ENCODE results near the gene SUGP1. TPM values are rescaled to one million over a fixed set of nuclear protein-coding genes. Genes with fewer than 3 reads are reported as not detected.
"Not testable (repeated sequence)": the region's sequence is repeated elsewhere in the genome, so short reads cannot be mapped to it uniquely, and the experiment has no call there.

The SUGP1 gene
- total RNA-seq, 2 experiments from 2014 or later = 63.1 to 67.1 TPM

DNA sequence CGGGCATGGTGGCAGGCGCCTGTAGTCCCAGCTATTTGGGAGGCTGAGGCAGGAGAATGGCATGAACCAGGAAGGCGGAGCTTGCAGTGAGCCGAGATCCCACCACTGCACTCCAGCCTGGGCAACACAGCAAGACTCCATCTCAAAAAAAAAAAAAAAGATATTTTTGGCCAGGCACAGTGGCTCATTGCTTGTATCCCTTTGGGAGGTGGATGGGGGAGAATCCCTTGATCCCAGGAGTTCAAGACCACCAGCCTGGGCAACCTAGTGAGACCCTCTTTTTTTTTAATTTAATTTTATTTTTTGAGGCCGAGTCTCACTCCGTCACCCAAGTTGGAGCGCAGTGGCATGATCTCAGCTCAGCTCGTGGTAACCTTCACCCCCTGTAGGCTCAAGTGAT lies 30.4 kb upstream of the SUGP1 start:
- peaks cover 36% of the 10 kb centered on the region for H3K36me3 Mint-ChIP-seq (ENCODE audit: low read depth)
- H3K4me1 Mint-ChIP-seq, DNase-seq, H3K4me3 Mint-ChIP-seq, H3K27ac Mint-ChIP-seq, H3K9me3 Mint-ChIP-seq, POLR2A ChIA-PET, H3K27me3 Mint-ChIP-seq: not testable (repeated sequence)
- CTCF ChIA-PET = interaction anchor here (0.7 kb wide), 1 partner anchor 14 kb away, joined by 3 read pairs; no protein-coding TSS in a partner anchor

DNA sequence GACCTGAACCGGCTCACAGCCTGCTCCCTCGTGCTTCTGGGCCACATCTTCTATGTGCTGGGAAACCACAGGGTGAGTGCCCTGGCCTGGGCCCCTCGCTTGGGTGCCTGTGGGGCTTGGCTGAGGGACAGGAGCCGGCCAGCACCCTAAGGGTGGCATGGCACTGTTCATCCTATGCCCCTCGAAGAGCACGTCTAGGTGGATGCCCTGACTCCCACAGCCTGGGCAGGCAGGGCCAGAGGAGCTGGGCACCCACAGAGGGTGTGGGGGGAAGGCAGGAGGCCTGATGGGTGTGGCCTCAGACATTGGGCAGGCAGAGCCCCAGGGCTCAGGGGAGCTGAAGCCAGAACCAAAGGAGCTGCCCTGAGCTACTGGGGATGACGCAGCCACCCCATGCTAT lies 29.1 kb upstream of the SUGP1 start:
- no peak for DNase-seq
- H3K36me3 Mint-ChIP-seq (ENCODE audit: low read depth) = peaks cover 42% of the 10 kb centered on the region
- H3K4me3 Mint-ChIP-seq = no peak overlapping the region
- H3K27ac Mint-ChIP-seq = no peak overlapping the region
- ChIA-PET CTCF (no interaction called here), POLR2A (no interaction called here)
- no peaks in the 10 kb centered on the region for H3K9me3 Mint-ChIP-seq
- H3K27me3 Mint-ChIP-seq = no peaks in the 10 kb centered on the region
- no peaks in the 10 kb centered on the region for H3K4me1 Mint-ChIP-seq

DNA sequence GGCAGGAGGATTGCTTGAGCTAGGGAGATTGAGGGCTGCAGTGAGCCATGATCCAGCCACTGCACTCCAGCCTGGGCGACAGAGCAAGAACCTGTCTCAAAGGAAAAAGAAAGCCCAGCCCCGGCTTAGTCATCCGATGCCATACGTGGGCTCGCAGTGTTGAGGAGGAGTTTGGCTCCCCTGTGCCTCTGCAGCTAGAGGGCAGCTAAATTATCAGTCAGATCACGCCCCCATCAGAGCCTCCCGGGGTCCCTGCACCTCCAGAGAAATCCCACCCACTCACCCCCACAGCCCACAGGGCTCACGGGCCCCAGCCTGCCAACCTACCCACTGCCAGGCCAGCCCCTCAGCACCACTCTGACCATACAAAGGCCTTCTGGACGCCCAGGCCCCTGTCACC lies 28.0 kb upstream of the SUGP1 start:
- CTCF ChIA-PET = no interaction called here
- Mint-ChIP-seq H3K9me3 (no peaks in the 10 kb centered on the region), H3K36me3 (ENCODE audit: low read depth) (peaks cover 41% of the 10 kb centered on the region), H3K27me3 (no peaks in the 10 kb centered on the region), H3K27ac (no peak overlapping the region), H3K4me1 (no peaks in the 10 kb centered on the region), H3K4me3 (no peak overlapping the region)
- POLR2A ChIA-PET = no interaction called here
- DNase-seq = no peak

- DNase-seq = no peak
- Mint-ChIP-seq H3K4me1 (no peaks in the 10 kb centered on the region), H3K4me3 (no peak overlapping the region), H3K27me3 (no peaks in the 10 kb centered on the region), H3K27ac (no peak overlapping the region), H3K9me3 (no peaks in the 10 kb centered on the region), H3K36me3 (ENCODE audit: low read depth) (peaks cover 43% of the 10 kb centered on the region)
- ChIA-PET POLR2A (no interaction called here), CTCF (interaction anchor here (1.2 kb wide), 1 partner anchor 18 kb away, joined by 5 read pairs; no protein-coding TSS in a partner anchor)
Observed at GRCh38 chr19:19347401-19348110, 27.2 kb upstream of the SUGP1 start.

- peaks cover 43% of the 10 kb centered on the region for H3K36me3 Mint-ChIP-seq (ENCODE audit: low read depth)
- no peak overlapping the region for H3K4me3 Mint-ChIP-seq
- CTCF ChIA-PET = interaction anchor here (1.2 kb wide), 1 partner anchor 19 kb away, joined by 5 read pairs; no protein-coding TSS in a partner anchor
- no peak for DNase-seq
- POLR2A ChIA-PET = no interaction called here
- H3K4me1 Mint-ChIP-seq = no peaks in the 10 kb centered on the region
- H3K9me3 Mint-ChIP-seq = no peaks in the 10 kb centered on the region
- no peaks in the 10 kb centered on the region for H3K27me3 Mint-ChIP-seq
- no peak overlapping the region for H3K27ac Mint-ChIP-seq
Observed at GRCh38 chr19:19345970-19346369, 25.7 kb upstream of the SUGP1 start.

DNA sequence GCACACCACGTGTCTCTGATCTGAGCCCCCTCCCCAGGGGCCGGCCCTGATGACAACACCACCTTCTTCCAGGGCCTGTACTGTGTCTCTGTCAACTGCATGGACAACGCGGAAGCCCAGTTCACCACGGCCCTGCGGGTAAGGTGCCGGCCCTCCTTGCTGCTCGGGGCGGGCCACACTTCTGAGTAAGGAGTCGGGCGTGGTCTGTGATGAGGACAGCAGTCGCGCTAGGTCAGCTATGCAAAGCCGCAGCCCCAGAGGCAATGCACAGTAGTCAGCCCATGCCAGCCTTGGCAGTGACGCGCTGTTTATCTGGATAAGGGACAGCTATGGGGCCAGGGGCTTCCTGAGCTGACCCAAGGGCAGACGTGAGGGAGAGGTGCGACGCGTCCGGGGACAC lies 24.9 kb upstream of the SUGP1 start:
- Mint-ChIP-seq H3K27ac (no peak overlapping the region), H3K9me3 (no peaks in the 10 kb centered on the region), H3K27me3 (no peaks in the 10 kb centered on the region), H3K4me3 (no peak overlapping the region), H3K36me3 (ENCODE audit: low read depth) (peaks cover 46% of the 10 kb centered on the region), H3K4me1 (no peaks in the 10 kb centered on the region)
- DNase-seq = no peak
- ChIA-PET CTCF (no interaction called here), POLR2A (no interaction called here)

- Mint-ChIP-seq H3K36me3 (ENCODE audit: low read depth) (peaks cover 42% of the 10 kb centered on the region), H3K27ac (no peak overlapping the region), H3K27me3 (no peaks in the 10 kb centered on the region), H3K4me3 (no peak overlapping the region), H3K9me3 (no peaks in the 10 kb centered on the region), H3K4me1 (no peaks in the 10 kb centered on the region)
- POLR2A ChIA-PET = no interaction called here
- CTCF ChIA-PET = no interaction called here
- no peak for DNase-seq
Observed at GRCh38 chr19:19343762-19344161, 23.5 kb upstream of the SUGP1 start.

DNA sequence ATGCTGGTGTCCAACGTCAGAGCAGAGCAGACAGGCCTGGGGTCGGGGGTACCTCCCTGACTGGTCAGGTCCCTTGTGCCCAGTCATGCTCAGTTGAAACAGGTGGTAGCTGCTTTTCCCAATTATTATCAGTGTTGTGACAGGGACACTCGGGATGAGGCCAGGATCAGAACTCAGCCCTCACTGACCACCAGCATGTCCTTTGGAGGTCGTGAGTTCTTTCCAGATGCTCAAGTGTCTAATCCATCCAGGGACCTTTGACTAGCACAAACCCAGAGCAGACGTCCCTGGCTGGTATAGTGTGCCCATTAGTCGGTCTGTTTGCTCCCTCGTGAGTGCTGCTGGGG lies 22.7 kb upstream of the SUGP1 start:
- ChIA-PET POLR2A (no interaction called here), CTCF (no interaction called here)
- H3K36me3 Mint-ChIP-seq (ENCODE audit: low read depth) = peaks cover 48% of the 10 kb centered on the region
- no peaks in the 10 kb centered on the region for H3K27me3 Mint-ChIP-seq
- no peak overlapping the region for H3K4me3 Mint-ChIP-seq
- no peaks in the 10 kb centered on the region for H3K4me1 Mint-ChIP-seq
- DNase-seq = no peak
- H3K27ac Mint-ChIP-seq = no peak overlapping the region
- H3K9me3 Mint-ChIP-seq = no peaks in the 10 kb centered on the region

- no peaks in the 10 kb centered on the region for H3K27me3 Mint-ChIP-seq
- H3K4me1 Mint-ChIP-seq = no peaks in the 10 kb centered on the region
- H3K4me3 Mint-ChIP-seq = no peak overlapping the region
- ChIA-PET CTCF (no interaction called here), POLR2A (no interaction called here)
- no peak overlapping the region for H3K27ac Mint-ChIP-seq
- H3K9me3 Mint-ChIP-seq = no peaks in the 10 kb centered on the region
- H3K36me3 Mint-ChIP-seq (ENCODE audit: low read depth) = peaks cover 49% of the 10 kb centered on the region
- DNase-seq = no peak
Observed at GRCh38 chr19:19342086-19343015, 22.0 kb upstream of the SUGP1 start.

- ChIA-PET POLR2A (interaction anchor here (1.2 kb wide), 1 partner anchor 19 kb away, joined by 3 read pairs; no protein-coding TSS in a partner anchor), CTCF (no interaction called here)
- Mint-ChIP-seq H3K4me1 (no peaks in the 10 kb centered on the region), H3K27me3 (no peaks in the 10 kb centered on the region), H3K9me3 (no peaks in the 10 kb centered on the region), H3K4me3 (no peak overlapping the region), H3K36me3 (ENCODE audit: low read depth) (peaks cover 45% of the 10 kb centered on the region), H3K27ac (no peak overlapping the region)
- no peak for DNase-seq
Observed at GRCh38 chr19:19341026-19341425, 20.7 kb upstream of the SUGP1 start.

DNA sequence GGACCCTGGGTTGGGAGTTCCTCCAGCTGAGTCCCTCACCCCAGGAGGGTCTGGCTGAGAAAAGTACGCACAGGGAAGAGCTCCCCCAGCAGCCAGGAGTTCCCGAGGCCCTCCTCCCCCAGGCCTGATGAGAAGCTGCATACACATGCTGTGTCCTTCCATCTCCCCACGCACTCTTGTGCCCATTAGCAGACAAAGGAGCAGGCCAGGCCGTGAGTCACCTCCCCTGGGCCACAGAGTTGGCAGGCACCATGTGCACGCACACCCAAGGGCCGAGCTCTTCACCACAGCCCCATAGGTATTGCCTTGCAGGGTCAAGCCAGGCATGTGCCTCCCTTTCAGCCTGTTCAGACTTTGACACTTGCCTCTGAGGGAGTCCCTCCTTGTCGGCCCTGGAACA lies 17.8 kb upstream of the SUGP1 start:
- Mint-ChIP-seq H3K27ac (no peak overlapping the region), H3K36me3 (ENCODE audit: low read depth) (peaks cover 38% of the 10 kb centered on the region), H3K27me3 (no peaks in the 10 kb centered on the region), H3K4me1 (no peaks in the 10 kb centered on the region), H3K4me3 (no peak overlapping the region), H3K9me3 (no peaks in the 10 kb centered on the region)
- POLR2A ChIA-PET = interaction anchor here (0.6 kb wide), 1 partner anchor 12 kb away, joined by 3 read pairs; no protein-coding TSS in a partner anchor
- DNase-seq = no peak
- CTCF ChIA-PET = no interaction called here

- no peak for DNase-seq
- H3K27me3 Mint-ChIP-seq = no peaks in the 10 kb centered on the region
- no peaks in the 10 kb centered on the region for H3K9me3 Mint-ChIP-seq
- no peaks in the 10 kb centered on the region for H3K4me1 Mint-ChIP-seq
- H3K36me3 Mint-ChIP-seq (ENCODE audit: low read depth) = peaks cover 37% of the 10 kb centered on the region
- H3K4me3 Mint-ChIP-seq = no peak overlapping the region
- CTCF ChIA-PET = no interaction called here
- H3K27ac Mint-ChIP-seq = no peak overlapping the region
- POLR2A ChIA-PET = no interaction called here
Observed at GRCh38 chr19:19337120-19337519, 16.8 kb upstream of the SUGP1 start.

DNA sequence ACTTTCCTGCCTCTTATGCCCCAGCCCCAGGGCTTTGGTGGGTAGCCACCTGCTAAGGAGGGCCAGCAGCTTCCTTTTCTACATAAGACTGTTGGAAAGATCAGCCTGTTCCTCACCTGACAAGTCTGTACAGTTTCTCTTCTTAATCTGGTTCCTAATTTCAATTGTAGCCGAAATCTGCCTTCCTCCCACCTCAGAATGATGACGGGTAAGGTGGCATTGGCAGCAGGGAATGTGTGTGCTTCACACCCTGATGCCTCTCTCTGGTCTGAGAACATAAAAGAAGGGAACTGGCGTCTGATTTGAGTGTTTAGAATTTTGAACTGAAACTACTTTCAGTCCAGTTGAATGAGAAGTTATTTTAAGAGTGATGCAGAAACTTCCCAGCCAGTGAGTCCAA lies 16.3 kb upstream of the SUGP1 start:
- Mint-ChIP-seq H3K36me3 (ENCODE audit: low read depth) (peaks cover 40% of the 10 kb centered on the region), H3K27me3 (no peaks in the 10 kb centered on the region), H3K9me3 (no peaks in the 10 kb centered on the region), H3K4me1 (peaks cover under 1% of the 10 kb centered on the region), H3K4me3 (no peak overlapping the region), H3K27ac (no peak overlapping the region)
- POLR2A ChIA-PET = no interaction called here
- CTCF ChIA-PET = no interaction called here
- DNase-seq = no peak
